Measurements from ENCODE around the gene PDE6A. TPM values are rescaled to one million over a fixed set of nuclear protein-coding genes. Genes with fewer than 3 reads are reported as not detected.

Gene PDE6A
- total RNA-seq, 1 experiment from 2014 or later: 2.6 TPM

- no TSS peak for BruUV-seq (replicated peaks)
- Mint-ChIP-seq H3K4me1 (ENCODE audit: low read depth, unreplicated experiment) (peaks cover 8% of the 10 kb centered on the region), H3K27ac (ENCODE audit: unreplicated experiment) (no peak overlapping the region), H3K4me3 (ENCODE audit: unreplicated experiment) (no peak overlapping the region), H3K36me3 (ENCODE audit: insufficient read depth, unreplicated experiment) (no peaks in the 10 kb centered on the region), H3K27me3 (ENCODE audit: insufficient read depth, unreplicated experiment) (no peaks in the 10 kb centered on the region), H3K9me3 (ENCODE audit: unreplicated experiment) (no peaks in the 10 kb centered on the region)
- intact Hi-C loops (cut with micrococcal nuclease; ENCODE audit: unreplicated experiment): no loop called here
- no peaks in the 10 kb centered on the region for H3K9me3 ChIP-seq
- H3K4me3 ChIP-seq (ENCODE audit: low read depth, low read length): no peak overlapping the region
- H3K27me3 ChIP-seq (replicated peaks; ENCODE audit: control insufficient read depth, insufficient read depth, low read length): no peaks in the 10 kb centered on the region
- TF ChIP-seq CTCF (IDR thresholded peaks at IDR 0.05; ENCODE audit: insufficient read depth in 1 of 2, low read depth in 1 of 2, low read length in 1 of 2, severe bottlenecking in 1 of 2, unreplicated experiment in 1 of 2): no peak
- DNase-seq: no peak
- peaks cover 5% of the 10 kb centered on the region; the same call in 1 of the 2 replicates for H3K4me1 ChIP-seq
- CTCF ChIA-PET: no interaction called here
- no peaks in the 10 kb centered on the region for H3K36me3 ChIP-seq (ENCODE audit: control insufficient read depth, insufficient read depth, low read length)
- POLR2A ChIA-PET: no interaction called here
These were observed 134.5 kb downstream of the PDE6A start for GRCh38 chr5:149809931-149810691.

- no TSS peak for BruUV-seq (replicated peaks)
- TF ChIP-seq CTCF (IDR thresholded peaks at IDR 0.05; ENCODE audit: insufficient read depth in 1 of 2, low read depth in 1 of 2, low read length in 1 of 2, severe bottlenecking in 1 of 2, unreplicated experiment in 1 of 2): no peak
- Histone ChIP-seq H3K36me3 (ENCODE audit: control insufficient read depth, insufficient read depth, low read length) (no peaks in the 10 kb centered on the region), H3K4me1 (peaks cover 5% of the 10 kb centered on the region; the same call in 1 of the 2 replicates), H3K27me3 (replicated peaks; ENCODE audit: control insufficient read depth, insufficient read depth, low read length) (no peaks in the 10 kb centered on the region), H3K9me3 (no peaks in the 10 kb centered on the region), H3K4me3 (ENCODE audit: low read depth, low read length) (no peak overlapping the region)
- Mint-ChIP-seq H3K36me3 (ENCODE audit: insufficient read depth, unreplicated experiment) (no peaks in the 10 kb centered on the region), H3K9me3 (ENCODE audit: unreplicated experiment) (no peaks in the 10 kb centered on the region), H3K4me3 (ENCODE audit: unreplicated experiment) (no peak overlapping the region), H3K27ac (ENCODE audit: unreplicated experiment) (no peak overlapping the region), H3K27me3 (ENCODE audit: insufficient read depth, unreplicated experiment) (no peaks in the 10 kb centered on the region), H3K4me1 (ENCODE audit: low read depth, unreplicated experiment) (peaks cover 8% of the 10 kb centered on the region)
- CTCF ChIA-PET: no interaction called here
- POLR2A ChIA-PET: no interaction called here
- DNase-seq: no peak
- intact Hi-C loops (cut with micrococcal nuclease; ENCODE audit: unreplicated experiment): no loop called here
These were observed 136.2 kb downstream of the PDE6A start for GRCh38 chr5:149808264-149808982.

Other genes starting within 250 kb of the PDE6A start
- 7.7 and 8.0 TPM in 2 replicates for gene PPARGC1B, start 214.5 kb downstream of the PDE6A start, total RNA-seq (2022)
- 43.9 and 49.1 TPM in 2 replicates for gene SLC26A2, start 16.0 kb upstream of the PDE6A start, total RNA-seq (2022)
- 3.0 and 4.3 TPM in 2 replicates for gene TIGD6, start 55.9 kb upstream of the PDE6A start, total RNA-seq (2022)
- gene HMGXB3, start 55.9 kb upstream of the PDE6A start, total RNA-seq (2022): 43.8 and 49.5 TPM in 2 replicates
- 5.8 and 8.2 TPM in 2 replicates for gene CSF1R, start 141.8 kb upstream of the PDE6A start, total RNA-seq (2022)
- gene PDGFRB, start 211.1 kb upstream of the PDE6A start, total RNA-seq (2022): 5.9 and 7.2 TPM in 2 replicates
- 0.29 and 0.65 TPM in 2 replicates for gene CDX1, start 222.0 kb upstream of the PDE6A start, total RNA-seq (2022)
- gene SLC6A7, start 245.3 kb upstream of the PDE6A start, total RNA-seq (2022): not detected in 2 replicates